ENCODE data around the gene SUSD1.

GRCh38 chr9:112037281-112038016 lies 137.6 kb downstream of the SUSD1 start:
- TF ChIP-seq CTCF (IDR thresholded peaks at IDR 0.05) (no peak), POLR2AphosphoS5 (IDR thresholded peaks at IDR 0.05; ENCODE audit: low read depth, low read length) (no peak), TCF7L2 (IDR thresholded peaks at IDR 0.05; ENCODE audit: low read depth, low read length) (no peak), REST (IDR thresholded peaks at IDR 0.05; ENCODE audit: insufficient read depth in 1 of 2, low read depth in 2 of 2, low read length in 1 of 2) (no peak)
